GM21576 (cell line): ENCODE measurements around the gene FADD.
A peak's percentile ranks its signal among the peaks of the same experiment; 100 is the strongest.
"Not testable (repeated sequence)": the region's sequence is repeated elsewhere in the genome, so short reads cannot be mapped to it uniquely, and the experiment has no call there.

ENCODE experiments used
- ATAC-seq: cut with Tn5 transposase; IDR thresholded peaks from one replicate; pipeline ENCODE4 v1.9.1; 2021; ENCODE audit warnings: mild to moderate bottlenecking, moderate library complexity; ENCODE audit not compliant: unreplicated experiment

The FADD gene

DNA sequence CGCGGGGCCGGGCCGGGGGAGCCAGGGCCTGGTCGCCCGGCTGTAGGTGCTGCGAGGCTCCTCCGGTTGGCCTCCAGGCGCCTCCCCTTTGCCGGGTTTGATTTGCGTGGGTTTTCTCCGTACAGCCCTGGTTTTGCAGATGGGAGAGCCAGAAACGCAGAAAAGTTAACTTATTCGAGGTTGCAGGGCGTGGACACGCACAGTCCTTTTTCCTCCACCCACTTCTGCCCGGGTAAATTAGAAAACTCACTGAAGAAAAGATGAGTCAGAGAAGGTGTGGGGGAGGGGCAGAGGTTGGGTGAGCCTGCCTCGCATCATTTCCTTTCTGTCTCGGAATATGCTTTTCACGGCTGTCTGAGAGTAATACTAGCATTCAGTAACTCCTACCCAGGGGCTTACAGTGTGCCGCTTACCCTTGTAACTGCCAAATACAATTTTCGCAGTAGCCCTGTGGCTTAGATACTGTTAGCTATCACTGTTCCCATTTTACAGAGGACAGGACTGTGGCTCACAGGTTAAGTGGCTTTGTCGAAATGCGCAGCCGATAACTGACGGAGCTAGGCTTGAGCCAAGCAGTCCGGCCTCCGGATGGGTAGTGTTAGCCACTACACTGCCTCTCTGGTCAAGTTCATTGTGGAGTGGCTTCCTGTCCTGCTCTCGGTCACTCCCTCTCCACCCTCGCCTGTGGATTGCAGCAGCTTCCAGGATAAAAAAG, 812 bp downstream of the FADD start:
- peak; percentile 30 for ATAC-seq

DNA sequence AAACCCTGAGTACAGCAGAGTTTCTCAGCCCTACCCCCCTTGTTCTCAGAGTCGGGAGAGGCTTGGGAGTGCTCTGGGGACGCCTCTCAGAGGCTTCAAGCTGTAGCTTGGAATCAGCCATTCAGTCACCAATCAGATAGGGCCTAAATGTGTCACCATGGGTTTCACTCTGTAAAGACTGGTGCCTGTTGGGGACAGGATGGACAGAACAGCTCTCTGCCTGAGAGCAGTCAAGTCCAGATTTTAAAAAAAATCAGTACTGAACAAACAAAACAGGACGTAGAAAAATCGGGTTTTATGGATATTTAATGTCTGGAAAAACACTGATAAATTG, 1.3 kb downstream of the FADD start:
- ATAC-seq = peak; percentile 6

DNA sequence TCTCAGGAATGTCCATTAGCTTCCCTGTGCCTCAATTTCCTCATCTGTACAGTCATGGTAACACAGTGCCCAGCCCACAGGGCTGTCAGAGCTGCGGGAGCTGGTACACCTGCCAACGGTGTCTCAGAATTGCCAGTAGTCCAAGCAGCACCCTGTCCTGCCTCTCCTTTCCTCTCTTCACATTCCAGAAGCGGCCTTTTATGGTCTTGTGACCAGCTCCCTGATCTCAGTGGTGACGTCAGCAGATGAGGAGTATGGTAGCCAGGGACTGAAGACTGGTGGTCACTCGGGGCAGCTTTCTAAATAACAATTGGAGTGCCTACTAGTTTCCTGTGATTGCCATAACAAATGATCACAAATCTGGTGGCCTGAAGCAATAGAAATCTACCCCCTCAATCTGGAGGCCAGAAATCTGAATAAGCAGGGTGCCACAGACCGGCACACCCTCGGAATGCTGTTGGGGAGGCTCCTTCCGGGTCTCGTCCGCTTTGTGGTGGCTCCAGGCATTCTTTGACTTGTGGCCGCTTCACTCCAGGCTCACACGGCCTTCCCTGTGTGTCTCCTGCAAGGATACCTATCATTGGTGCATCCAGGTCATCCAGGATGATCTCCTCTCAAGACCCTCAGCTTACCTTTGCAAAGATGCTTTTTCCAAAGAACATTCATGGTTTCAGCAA, 2.1 kb downstream of the FADD start:
- no peak for ATAC-seq

DNA sequence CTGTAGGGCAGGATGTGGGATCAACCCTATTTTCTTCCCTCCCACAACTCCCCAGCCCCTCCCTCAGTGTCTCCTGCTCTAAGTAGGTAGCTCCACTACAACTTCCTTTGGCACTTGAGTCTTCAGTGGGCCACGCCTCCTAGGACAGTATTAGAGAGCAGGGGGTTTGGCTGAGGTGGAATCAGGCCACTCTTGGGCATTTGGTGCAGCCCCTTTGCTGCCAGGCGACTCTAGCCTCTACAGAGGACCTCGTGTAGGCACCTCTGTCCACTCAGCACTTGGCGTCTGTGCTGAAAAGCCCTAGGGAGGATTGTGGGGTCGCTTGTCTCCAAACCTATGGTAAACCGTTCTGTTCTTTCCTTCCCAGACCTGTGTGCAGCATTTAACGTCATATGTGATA, 2.7 kb downstream of the FADD start:
- ATAC-seq = no peak

DNA sequence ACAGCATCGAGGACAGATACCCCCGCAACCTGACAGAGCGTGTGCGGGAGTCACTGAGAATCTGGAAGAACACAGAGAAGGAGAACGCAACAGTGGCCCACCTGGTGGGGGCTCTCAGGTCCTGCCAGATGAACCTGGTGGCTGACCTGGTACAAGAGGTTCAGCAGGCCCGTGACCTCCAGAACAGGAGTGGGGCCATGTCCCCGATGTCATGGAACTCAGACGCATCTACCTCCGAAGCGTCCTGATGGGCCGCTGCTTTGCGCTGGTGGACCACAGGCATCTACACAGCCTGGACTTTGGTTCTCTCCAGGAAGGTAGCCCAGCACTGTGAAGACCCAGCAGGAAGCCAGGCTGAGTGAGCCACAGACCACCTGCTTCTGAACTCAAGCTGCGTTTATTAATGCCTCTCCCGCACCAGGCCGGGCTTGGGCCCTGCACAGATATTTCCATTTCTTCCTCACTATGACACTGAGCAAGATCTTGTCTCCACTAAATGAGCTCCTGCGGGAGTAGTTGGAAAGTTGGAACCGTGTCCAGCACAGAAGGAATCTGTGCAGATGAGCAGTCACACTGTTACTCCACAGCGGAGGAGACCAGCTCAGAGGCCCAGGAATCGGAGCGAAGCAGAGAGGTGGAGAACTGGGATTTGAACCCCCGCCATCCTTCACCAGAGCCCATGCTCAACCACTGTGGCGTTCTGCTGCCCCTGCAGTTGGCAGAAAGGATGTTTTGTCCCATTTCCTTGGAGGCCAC, 3.3 kb downstream of the FADD start:
- ATAC-seq = no peak

DNA sequence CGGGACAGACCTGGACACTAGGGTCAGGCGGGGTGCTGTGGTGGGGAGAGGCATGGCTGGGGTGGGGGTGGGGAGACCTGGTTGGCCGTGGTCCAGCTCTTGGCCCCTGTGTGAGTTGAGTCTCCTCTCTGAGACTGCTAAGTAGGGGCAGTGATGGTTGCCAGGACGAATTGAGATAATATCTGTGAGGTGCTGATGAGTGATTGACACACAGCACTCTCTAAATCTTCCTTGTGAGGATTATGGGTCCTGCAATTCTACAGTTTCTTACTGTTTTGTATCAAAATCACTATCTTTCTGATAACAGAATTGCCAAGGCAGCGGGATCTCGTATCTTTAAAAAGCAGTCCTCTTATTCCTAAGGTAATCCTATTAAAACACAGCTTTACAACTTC, 3.9 kb downstream of the FADD start:
- ATAC-seq = no peak

DNA sequence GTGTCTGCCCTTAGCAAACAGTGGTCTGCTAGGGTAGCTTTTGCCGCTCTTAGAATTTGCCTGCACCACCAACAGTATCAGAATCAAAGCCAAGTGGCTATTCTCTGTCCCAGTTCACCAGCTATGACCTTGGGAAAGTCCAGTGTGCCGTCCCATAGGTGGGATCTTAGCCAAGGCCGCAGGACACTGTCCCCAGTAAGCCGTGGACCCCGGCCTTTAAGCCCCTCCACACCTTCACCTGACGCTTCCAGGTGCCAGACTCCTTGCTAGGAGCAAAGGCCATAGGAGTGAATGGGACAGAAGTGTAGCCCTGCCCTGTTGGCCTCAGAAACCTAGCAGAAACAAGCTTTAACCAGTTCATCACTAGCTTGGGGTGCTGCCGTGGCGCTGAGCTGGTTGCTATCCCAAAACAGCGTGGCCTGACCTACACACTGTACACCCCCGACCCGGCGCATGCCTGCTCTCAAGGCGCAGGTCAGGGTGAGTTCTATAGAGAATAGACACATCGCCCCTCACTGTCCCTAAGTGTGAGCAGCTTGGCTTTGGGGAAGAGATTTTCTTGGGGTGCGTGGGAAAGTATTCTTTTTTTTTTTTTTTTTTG, 4.5 kb downstream of the FADD start:
- ATAC-seq = no peak

DNA sequence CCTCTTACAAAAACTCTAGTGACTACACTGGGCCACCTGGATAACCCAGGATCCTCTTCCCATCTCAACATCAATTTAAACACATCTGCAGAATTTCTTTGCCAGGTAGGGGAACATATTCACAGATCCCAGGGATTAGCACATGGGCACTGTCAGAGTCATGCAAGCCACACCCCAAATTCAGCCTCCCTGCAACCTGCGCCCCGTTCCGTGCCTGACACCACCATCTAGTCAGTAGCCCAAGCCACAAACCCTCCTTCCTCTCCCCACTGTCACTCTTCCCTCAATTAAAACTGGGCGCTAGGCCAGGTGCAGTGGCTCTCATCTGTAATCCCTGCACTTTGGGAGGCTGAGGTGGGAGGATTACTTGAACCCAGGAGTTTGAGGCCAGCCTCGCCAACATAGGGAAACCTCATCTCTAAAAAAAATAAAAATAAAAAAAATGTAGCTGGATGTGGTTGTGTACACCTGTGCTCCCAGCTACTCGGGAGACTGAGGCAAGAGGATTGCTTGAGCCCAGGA, 6.4 kb downstream of the FADD start:
- no peak for ATAC-seq

DNA sequence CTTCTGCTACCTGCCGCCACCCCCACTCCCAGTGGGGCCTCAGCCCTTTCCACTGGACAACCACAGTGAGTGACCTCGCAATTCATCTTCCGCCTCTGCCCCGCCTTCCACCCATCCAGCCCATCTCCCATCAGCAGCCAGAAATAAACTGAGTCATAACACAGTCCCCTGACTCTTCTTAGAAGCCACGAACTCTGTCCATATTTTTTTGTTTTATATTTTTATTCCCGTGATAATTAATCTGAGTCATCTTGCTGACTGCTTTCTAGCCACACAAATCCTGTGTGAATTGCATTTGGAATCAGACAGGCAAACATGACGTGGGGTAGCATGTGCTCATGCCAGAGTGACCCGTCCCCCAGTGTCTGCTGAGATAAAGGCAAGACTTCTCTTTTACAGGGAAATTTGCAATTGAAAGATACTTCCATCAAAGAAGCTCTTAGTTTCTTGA, 7.0 kb downstream of the FADD start:
- no peak for ATAC-seq

DNA sequence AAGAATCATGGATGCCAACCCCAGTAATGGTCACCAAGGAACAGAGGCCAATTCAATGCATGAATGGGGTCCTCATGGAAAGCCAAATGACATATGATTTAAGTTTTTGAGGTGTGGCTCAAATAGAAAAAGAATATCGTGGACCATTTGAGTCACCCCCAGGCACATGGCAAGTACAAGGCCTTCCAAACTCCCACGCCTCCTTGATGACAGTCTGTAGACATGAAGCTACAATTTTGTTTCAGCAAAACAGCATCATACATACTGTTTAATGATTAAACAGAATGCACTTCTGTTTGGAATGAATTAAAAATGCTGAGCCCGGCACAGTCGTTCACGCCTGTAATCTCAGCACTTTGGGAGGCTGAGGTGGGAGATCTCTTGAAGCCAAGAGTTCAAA, 7.4 kb downstream of the FADD start:
- no peak for ATAC-seq

DNA sequence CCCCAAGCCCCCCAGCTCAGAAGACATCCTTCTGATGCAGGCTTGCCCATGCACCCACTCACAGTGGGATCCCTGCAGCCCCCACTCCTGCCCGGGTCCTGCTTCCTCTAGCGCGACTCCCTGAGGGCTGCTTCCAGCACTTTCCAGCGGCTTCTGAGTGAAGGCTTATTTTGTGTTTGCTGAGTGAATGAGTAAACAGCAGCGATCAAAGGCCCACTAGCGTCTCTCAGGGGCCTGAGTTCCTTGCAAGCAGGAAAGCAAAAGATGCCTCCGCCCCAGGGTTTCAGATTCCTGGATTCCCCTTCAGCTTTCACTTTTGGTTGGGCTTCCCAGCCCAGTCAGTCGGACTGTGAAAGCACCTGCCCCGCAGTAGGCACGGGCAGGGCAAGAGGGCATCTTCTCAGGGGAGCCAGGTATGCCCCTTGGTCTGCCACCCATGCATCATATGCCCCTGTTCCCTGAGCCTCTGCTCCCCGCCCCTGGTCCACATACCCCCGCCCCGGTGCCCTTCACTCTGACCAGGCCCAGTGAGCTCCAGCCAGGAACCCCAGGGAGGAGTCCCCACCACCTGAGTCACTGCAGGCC, 9.2 kb downstream of the FADD start:
- no peak for ATAC-seq

DNA sequence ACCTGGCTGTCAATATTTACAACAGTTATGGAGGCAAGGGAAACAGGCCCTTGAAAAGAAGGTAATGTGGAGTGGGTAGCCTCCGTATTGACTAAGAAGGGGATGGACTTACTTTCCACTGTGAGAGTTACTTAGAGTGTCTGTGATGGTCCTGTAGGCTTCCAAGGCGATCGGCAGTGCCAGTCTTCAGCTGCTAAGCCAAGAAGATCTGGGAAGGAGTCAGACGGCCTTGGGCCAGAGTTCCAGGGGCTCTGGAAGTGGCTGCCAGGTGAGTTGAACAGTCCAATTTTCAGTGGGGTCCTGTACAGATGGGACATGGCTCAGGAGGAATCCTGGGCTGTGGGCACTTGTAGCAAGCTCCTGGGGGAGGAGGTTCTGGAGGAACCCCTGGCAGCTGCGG, 14.3 kb downstream of the FADD start:
- ATAC-seq = not testable (repeated sequence)

DNA sequence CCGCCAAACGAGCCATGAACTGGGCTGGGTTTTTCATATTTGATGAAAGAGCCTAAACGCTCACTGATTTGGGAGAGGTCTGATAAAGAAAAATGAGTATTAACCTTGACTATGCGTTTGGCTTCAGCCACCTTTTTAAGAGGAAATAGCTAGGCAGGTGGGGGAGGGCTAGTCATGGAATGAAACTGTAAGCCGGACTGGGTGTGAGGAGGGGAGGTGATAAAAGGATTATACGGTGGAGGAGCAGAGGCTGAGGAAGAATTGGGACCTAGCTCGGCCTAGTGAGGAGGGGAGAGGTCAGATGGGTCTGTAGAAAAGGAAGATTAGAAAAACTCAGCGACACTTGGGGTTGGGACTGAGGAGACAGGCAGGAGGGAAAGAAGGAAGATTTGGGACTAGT, 15.0 kb downstream of the FADD start:
- ATAC-seq = not testable (repeated sequence)

DNA sequence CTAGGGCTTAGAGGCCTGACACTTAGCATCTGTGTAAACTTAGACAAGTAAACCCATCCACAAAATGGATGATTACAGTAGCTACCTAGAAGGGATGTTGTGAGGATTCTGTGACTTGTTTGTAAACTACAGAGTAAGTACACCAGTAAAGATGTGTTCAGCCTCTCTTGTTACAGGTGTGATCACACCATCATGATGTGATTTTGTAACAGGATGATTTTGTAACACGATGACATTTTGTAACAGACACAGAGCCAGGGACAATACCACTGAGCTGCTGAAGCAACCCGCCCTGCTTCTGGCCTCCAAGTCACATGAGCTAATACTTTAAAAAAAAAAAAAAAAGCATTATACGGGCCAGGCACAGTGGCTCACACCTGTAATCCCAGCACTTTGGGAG, 17.0 kb downstream of the FADD start:
- no peak for ATAC-seq

DNA sequence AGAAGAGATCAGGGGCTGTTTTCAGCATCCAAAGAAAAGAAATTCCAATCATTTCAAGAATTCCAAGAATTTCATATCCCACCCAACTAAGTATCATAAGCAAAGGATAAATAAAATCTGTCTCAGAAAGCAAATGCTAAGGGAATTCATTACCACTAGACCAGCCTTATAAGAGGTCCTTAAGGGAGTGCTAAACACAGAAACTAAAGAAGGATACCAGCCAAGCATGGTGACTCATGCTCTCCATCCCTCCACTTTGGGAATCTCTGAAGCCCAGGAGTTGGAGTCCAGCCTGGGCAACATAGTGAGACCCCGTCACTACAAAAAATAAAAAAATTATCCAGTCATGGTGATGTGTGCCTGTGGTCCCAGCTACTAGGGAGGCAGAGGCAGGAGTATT, 17.8 kb downstream of the FADD start:
- ATAC-seq = no peak

DNA sequence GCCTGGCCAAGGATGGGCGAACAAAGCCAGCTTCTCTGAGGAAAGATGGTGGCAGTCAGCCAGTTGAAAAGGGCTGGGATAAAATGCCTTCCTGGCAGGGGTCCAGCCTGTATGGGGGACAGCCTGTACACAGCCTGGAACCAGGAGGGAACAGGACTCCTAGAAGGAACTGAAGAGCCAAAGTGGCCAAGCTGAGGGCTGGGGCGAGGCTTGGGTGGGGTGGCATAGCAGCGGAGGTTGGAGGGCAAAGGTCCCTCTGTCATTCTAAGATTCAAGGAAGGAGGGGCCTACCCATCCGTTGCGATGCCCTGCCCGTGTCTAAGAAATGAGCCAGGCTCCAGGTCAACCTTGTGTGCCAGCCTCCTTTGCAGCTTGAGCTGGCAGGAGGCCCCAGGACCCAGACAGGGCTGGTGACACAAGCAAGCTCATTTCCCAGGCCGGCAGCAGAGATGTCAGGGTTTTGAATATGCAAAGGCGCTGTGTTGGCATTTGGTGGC, 22.6 kb downstream of the FADD start:
- no peak for ATAC-seq

DNA sequence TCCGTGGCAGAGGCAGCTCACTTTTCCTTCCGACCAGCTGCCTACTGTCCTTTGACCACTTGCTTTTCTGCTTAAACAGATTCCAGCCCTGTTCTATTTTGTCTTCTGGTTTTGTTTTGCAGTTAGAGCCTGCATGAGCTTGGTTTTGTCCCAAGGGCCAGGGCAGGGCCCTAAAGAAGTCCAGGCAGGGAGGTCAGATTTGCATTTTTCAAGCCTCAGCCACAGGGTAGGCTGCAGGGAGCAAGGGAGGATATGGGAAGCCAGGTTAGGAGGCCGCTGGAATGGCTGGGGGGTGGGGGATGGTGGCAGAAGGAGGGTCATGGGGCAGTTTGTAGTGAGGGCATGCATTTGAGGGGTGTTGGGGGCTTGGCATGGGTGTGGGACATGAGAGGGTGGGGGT, 23.1 kb downstream of the FADD start:
- ATAC-seq = no peak

DNA sequence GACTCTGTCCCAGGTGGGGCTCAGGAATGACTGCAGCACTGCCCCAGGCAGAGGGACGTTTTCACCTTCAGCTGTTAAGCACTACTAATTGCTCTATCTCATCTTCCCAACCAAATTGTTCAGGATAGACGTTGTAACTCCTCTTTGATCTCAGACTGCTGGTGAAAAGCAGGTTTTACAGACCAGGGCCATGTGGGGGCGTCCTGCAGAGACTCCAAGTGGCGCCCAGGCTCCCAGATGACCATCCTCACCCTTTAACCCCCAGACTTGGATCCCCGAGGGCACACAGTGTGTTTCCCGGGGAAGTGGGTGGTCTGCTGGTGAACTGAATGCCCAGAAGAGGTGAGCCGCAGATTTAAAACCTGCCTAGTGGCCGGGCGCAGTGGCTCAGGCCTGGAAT, 23.9 kb downstream of the FADD start:
- no peak for ATAC-seq

DNA sequence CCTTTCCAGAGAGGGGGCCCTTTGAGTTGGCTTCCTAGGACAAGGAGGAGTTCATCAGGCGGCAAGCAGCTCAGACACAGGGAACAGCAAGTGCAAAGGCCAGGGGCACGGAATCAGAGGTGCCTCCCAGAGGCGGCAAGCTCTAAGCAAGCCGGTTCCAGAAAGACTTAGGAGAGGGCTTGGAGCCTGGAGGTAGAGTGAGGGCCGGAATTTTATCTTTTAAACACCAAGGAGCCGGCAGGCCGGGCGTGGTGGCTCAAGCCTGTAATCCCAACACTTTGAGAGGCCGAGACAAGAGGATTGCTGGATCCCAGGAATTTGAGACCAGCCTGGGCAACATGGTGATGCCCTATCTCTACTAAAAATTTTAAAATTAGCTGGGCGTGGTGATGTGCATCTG, 26.6 kb downstream of the FADD start:
- no peak for ATAC-seq

DNA sequence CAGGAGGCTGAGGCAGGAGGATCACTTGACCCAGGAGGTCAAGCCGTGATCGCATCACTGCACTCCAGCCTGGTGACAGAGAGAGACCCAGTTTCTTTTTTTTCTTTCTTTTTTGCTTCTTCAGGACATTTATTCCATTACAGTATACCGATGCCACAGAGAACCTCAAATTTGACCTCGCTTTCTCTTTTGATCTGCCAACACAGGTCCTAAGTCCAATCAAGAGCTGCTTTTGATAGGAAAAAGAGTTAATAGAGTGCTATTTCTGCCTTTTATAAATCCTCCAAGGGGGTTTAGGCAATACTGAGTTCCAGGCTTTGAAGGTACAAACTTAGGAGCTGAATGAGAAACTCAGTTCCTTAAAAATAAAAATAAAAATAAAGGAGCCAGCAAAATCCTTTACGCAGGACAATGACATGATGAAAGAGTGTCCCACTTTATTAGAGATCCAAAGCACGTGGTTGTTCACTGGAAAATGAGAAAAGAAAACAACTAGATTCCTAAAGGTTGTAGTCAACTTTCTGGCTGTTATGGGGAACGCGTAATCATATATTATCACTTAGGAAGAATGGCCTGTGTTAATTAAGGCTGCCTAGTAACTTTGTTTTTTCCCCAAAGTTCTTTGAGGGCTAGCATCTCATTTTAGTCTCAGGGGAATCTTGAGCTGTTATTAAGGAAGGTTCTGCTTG, 27.2 kb downstream of the FADD start:
- ATAC-seq = no peak
